ENCODE measurements around the gene EHHADH.
"Not testable (repeated sequence)": the region's sequence is repeated elsewhere in the genome, so short reads cannot be mapped to it uniquely, and the experiment has no call there.

Gene EHHADH

GRCh38 chr3:185253133-185253532, 716 bp downstream of the EHHADH start:
- H3K4me3 ChIP-seq (ENCODE audit: low read depth, low read length); H3K4me1 ChIP-seq (ENCODE audit: control insufficient read depth, insufficient read depth, low read length); CTCF ChIA-PET; H3K9me3 ChIP-seq (ENCODE audit: control insufficient read depth, insufficient read depth, low read depth, low read length); H3K36me3 ChIP-seq (ENCODE audit: control insufficient read depth in 2 of 2, insufficient read depth in 1 of 2, low read length in 2 of 2); H3K27ac ChIP-seq (ENCODE audit: extremely low read depth, low read depth, low read length): not testable (repeated sequence)
- POLR2A ChIA-PET, result interaction anchor here (0.6 kb wide), 2 partner anchors 127 to 240 kb away, joined by 3 read pairs; no protein-coding TSS in a partner anchor

DNA sequence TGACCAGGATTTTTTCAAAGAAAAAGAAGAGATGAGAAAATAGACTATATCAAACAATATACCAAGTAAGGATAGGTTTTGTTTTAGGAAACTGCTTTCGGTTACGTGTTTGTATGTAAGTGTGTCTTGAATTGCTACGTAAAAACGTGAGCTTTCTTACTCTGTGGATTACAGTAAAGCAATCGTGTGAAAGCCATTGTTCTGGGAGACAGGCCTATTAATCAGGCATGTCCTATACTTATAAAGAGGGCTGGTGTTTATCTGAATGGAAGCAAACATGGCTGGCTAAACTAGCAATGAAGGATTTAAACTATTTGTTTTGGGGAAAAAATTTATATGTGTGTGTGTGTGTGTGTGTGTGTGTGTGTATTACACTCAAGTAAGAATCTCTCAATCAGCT, 2.6 kb downstream of the EHHADH start:
- no peak overlapping the region for H3K27ac ChIP-seq (ENCODE audit: extremely low read depth, low read depth, low read length)
- CTCF ChIA-PET, result interaction anchor here (0.6 to 0.8 kb wide), 5 partner anchors 57 to 472 kb away, joined by 3 to 7 read pairs (median 4); no protein-coding TSS in a partner anchor
- TF ChIP-seq SCRT2 (tag by site-specific recombination; IDR thresholded peaks at IDR 0.05) (no peak), ZSCAN30 (tag by site-specific recombination; IDR thresholded peaks at IDR 0.05) (no peak), ZNF488 (tag by site-specific recombination; IDR thresholded peaks at IDR 0.05) (no peak), ZNF621 (tag by site-specific recombination; IDR thresholded peaks at IDR 0.05) (no peak), ZNF677 (tag by site-specific recombination; IDR thresholded peaks at IDR 0.05) (no peak), ZNF610 (tag by site-specific recombination; IDR thresholded peaks at IDR 0.05; ENCODE audit: borderline replicate concordance) (no peak), TCF7L2 (IDR thresholded peaks at IDR 0.05; ENCODE audit: borderline replicate concordance, low read depth, low read length) (no peak), PRDM2 (tag by site-specific recombination; IDR thresholded peaks at IDR 0.05; ENCODE audit: borderline replicate concordance) (no peak), ZBTB17 (tag by site-specific recombination; IDR thresholded peaks at IDR 0.05) (no peak), ZSCAN4 (tag by site-specific recombination; IDR thresholded peaks at IDR 0.05) (no peak)
- TF ChIP-seq, protein P1, sequence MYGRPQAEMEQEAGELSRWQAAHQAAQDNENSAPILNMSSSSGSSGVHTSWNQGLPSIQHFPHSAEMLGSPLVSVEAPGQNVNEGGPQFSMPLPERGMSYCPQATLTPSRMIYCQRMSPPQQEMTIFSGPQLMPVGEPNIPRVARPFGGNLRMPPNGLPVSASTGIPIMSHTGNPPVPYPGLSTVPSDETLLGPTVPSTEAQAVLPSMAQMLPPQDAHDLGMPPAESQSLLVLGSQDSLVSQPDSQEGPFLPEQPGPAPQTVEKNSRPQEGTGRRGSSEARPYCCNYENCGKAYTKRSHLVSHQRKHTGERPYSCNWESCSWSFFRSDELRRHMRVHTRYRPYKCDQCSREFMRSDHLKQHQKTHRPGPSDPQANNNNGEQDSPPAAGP (tag by site-specific recombination; IDR thresholded peaks at IDR 0.05), result no peak

DNA sequence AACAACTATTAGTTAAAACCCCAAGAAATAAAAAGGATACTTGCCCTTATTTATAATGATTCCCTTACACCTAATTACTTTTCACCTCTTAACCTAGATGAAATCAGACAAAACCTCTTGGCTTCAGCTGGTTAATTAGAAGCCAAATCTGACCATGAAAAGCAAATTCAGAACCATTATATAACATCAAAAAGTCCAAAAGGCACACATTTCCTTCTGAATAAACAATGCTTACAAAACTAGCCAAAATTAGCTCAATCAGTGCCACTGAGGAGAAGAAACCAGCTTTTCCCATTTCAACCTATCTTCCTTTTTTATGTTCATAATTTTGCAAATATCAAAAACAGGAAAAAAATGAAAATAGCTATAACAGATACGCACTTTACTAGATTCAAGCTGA, 3.2 kb downstream of the EHHADH start:
- POLR2A ChIA-PET, result no interaction called here
- TF ChIP-seq ZNF423 (tag by site-specific recombination; IDR thresholded peaks at IDR 0.05), result no peak
- no peak for TF ChIP-seq ZNF776 (tag by site-specific recombination; IDR thresholded peaks at IDR 0.05; ENCODE audit: borderline replicate concordance)
- TF ChIP-seq ZNF148 (tag by site-specific recombination; IDR thresholded peaks at IDR 0.05; ENCODE audit: borderline replicate concordance), result no peak
- no peak for TF ChIP-seq ZNF768 (tag by site-specific recombination; IDR thresholded peaks at IDR 0.05)
- TF ChIP-seq ZNF19 (tag by site-specific recombination; IDR thresholded peaks at IDR 0.05; ENCODE audit: low read depth), result no peak
- no peak for TF ChIP-seq INSM2 (tag by site-specific recombination; IDR thresholded peaks at IDR 0.05)
- Histone ChIP-seq H3K9me3 (ENCODE audit: control insufficient read depth, insufficient read depth, low read depth, low read length) (no peaks in the 10 kb centered on the region), H3K4me3 (ENCODE audit: low read depth, low read length) (no peak overlapping the region), H3K27ac (ENCODE audit: extremely low read depth, low read depth, low read length) (no peak overlapping the region), H3K36me3 (ENCODE audit: control insufficient read depth in 2 of 2, insufficient read depth in 1 of 2, low read length in 2 of 2) (peaks cover 0 to 12% of the 10 kb centered on the region in 2 experiments; a peak in 1 of 3 replicates), H3K4me1 (ENCODE audit: control insufficient read depth, insufficient read depth, low read length) (no peaks in the 10 kb centered on the region)
- CTCF ChIA-PET, result interaction anchor here (0.7 kb wide), 4 partner anchors 36 to 471 kb away, joined by 3 to 7 read pairs (median 4); no protein-coding TSS in a partner anchor

More for the DNA sequence above, 2.6 kb downstream of the EHHADH start:
- Histone ChIP-seq H3K9me3 (ENCODE audit: control insufficient read depth, insufficient read depth, low read depth, low read length) (no peaks in the 10 kb centered on the region), H3K36me3 (ENCODE audit: control insufficient read depth in 2 of 2, insufficient read depth in 1 of 2, low read length in 2 of 2) (peaks cover 0 to 12% of the 10 kb centered on the region in 2 experiments; a peak in 1 of 3 replicates), H3K4me3 (ENCODE audit: low read depth, low read length) (no peak overlapping the region), H3K4me1 (ENCODE audit: control insufficient read depth, insufficient read depth, low read length) (no peaks in the 10 kb centered on the region)
- POLR2A ChIA-PET, result no interaction called here
